IMR-90 (cell line): ENCODE measurements around the gene PRKAR2A.

Source experiments
- BHLHE40 ChIP-seq: fragments of 150-350 bp; IDR thresholded peaks from 2 replicates; pipeline ENCODE4 v1.6.1; 2016; ENCODE audit warnings: mild to moderate bottlenecking, low read depth, low read length
- CEBPB ChIP-seq: IDR thresholded peaks from 2 replicates; pipeline ENCODE4 v1.6.1; 2012; ENCODE audit warnings: low read depth, low read length, improper control_type of control experiment
- CHD1 ChIP-seq: IDR thresholded peaks from 2 replicates; pipeline ENCODE4 v1.6.1; 2012; ENCODE audit warnings: low read depth, low read length, improper control_type of control experiment
- FOS ChIP-seq: fragments of 150-350 bp; IDR thresholded peaks from 2 replicates; pipeline ENCODE4 v1.6.1; 2016; ENCODE audit warnings: low read depth, low read length
- MAFK ChIP-seq: IDR thresholded peaks from 2 replicates; pipeline ENCODE4 v1.6.1; 2012; ENCODE audit warnings: low read depth, low read length, improper control_type of control experiment
- MAZ ChIP-seq: IDR thresholded peaks from 2 replicates; pipeline ENCODE4 v1.6.1; 2012; ENCODE audit warnings: low read depth, mild to moderate bottlenecking, low read length, improper control_type of control experiment, moderate library complexity, borderline replicate concordance
- MXI1 ChIP-seq: IDR thresholded peaks from 2 replicates; pipeline ENCODE4 v1.6.1; 2012; ENCODE audit warnings: low read depth, mild to moderate bottlenecking, low read length, moderate library complexity, borderline replicate concordance
- POLR2A ChIP-seq: IDR thresholded peaks from 2 replicates; pipeline ENCODE4 v1.6.1; 2012; ENCODE audit warnings: mild to moderate bottlenecking, low read depth, low read length
- RAD21 ChIP-seq: IDR thresholded peaks from 2 replicates; pipeline ENCODE4 v1.6.1; 2012; ENCODE audit warnings: low read length, improper control_type of control experiment
- RFX5 ChIP-seq: IDR thresholded peaks from 2 replicates; pipeline ENCODE4 v1.8.0; 2012; ENCODE audit warnings: low read depth, mild to moderate bottlenecking, low read length, moderate library complexity
- SMC3 ChIP-seq: fragments of 150-350 bp; IDR thresholded peaks from 2 replicates; pipeline ENCODE4 v1.6.1; 2016; ENCODE audit warnings: low read depth, mild to moderate bottlenecking, antibody characterized with exemption, low read length, moderate library complexity
- TF ChIP-seq, protein P1 (sequence below): conservative IDR thresholded peaks from 2 replicates; pipeline ENCODE4 v1.5.1; 2012; ENCODE audit warnings: mild to moderate bottlenecking, low read depth, low read length, improper control_type of control experiment
- TF ChIP-seq, protein P2 (sequence below): fragments of 150-350 bp; IDR thresholded peaks from 2 replicates; pipeline ENCODE4 v1.6.1; 2017; ENCODE audit warnings: mild to moderate bottlenecking, antibody characterized with exemption, low read length, low read depth
- TF ChIP-seq, protein P3 (sequence below): fragments of 150-350 bp; IDR thresholded peaks from 2 replicates; pipeline ENCODE4 v1.6.1; 2016; ENCODE audit warnings: low read depth, mild to moderate bottlenecking, low read length, moderate library complexity, borderline replicate concordance

DNA sequence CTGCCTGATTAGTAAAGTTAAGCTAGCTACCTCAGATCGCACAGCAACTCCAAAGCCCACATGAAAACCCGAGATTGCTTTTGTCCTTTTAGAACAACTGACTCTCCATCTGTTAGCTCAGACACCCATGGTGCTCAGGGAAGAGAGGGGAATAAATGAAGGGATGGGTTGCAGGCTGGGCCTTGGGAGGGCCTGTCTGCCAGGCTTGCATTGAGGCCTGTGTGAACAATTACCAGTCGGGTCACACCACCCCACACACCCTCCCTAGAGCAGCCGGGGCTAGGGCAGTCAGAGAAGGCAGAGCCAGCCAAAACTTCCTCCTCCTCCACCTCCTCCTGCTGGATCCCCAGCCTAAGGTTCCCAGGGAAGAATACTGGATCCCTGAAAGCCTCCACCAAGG lies 8.8 kb upstream of the PRKAR2A start:
- TF ChIP-seq POLR2A (no peak), BHLHE40 (no peak), CEBPB (no peak), RFX5 (no peak), MAFK (no peak), RAD21 (no peak), MXI1 (no peak), SMC3 (no peak), MAZ (no peak), FOS (no peak), CHD1 (no peak)
- TF ChIP-seq, protein P1, sequence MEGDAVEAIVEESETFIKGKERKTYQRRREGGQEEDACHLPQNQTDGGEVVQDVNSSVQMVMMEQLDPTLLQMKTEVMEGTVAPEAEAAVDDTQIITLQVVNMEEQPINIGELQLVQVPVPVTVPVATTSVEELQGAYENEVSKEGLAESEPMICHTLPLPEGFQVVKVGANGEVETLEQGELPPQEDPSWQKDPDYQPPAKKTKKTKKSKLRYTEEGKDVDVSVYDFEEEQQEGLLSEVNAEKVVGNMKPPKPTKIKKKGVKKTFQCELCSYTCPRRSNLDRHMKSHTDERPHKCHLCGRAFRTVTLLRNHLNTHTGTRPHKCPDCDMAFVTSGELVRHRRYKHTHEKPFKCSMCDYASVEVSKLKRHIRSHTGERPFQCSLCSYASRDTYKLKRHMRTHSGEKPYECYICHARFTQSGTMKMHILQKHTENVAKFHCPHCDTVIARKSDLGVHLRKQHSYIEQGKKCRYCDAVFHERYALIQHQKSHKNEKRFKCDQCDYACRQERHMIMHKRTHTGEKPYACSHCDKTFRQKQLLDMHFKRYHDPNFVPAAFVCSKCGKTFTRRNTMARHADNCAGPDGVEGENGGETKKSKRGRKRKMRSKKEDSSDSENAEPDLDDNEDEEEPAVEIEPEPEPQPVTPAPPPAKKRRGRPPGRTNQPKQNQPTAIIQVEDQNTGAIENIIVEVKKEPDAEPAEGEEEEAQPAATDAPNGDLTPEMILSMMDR = no peak
- TF ChIP-seq, protein P2, sequence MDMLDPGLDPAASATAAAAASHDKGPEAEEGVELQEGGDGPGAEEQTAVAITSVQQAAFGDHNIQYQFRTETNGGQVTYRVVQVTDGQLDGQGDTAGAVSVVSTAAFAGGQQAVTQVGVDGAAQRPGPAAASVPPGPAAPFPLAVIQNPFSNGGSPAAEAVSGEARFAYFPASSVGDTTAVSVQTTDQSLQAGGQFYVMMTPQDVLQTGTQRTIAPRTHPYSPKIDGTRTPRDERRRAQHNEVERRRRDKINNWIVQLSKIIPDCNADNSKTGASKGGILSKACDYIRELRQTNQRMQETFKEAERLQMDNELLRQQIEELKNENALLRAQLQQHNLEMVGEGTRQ = no peak
- TF ChIP-seq, protein P3, sequence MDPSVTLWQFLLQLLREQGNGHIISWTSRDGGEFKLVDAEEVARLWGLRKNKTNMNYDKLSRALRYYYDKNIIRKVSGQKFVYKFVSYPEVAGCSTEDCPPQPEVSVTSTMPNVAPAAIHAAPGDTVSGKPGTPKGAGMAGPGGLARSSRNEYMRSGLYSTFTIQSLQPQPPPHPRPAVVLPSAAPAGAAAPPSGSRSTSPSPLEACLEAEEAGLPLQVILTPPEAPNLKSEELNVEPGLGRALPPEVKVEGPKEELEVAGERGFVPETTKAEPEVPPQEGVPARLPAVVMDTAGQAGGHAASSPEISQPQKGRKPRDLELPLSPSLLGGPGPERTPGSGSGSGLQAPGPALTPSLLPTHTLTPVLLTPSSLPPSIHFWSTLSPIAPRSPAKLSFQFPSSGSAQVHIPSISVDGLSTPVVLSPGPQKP = no peak
